Neural cell (in vitro differentiated cells): ENCODE results near the gene FRMPD4. TPM values are rescaled to one million over a fixed set of nuclear protein-coding genes. Genes with fewer than 3 reads are reported as not detected.

Source experiments
- H2AFZ ChIP-seq: fragments of 200-600, 300-800 bp; sonication (generic), shearing (Covaris generic); 2 replicates; pipeline ENCODE4 v1.6.0; 2014; ENCODE audit warnings: low read depth, mild to moderate bottlenecking, antibody characterized with exemption, low read length, moderate library complexity
- H3F3A ChIP-seq: fragments of 200-600 bp; shearing (Covaris generic); 2 replicates; pipeline ENCODE4 v1.6.1; 2016; ENCODE audit warnings: mild to moderate bottlenecking, moderate library complexity, mixed read lengths, antibody characterized with exemption, low read length; ENCODE audit not compliant: insufficient read depth, poor library complexity, severe bottlenecking
- H3K27ac ChIP-seq: fragments of 200-600, 300-800 bp; sonication (generic), shearing (Covaris generic); 2 replicates; pipeline ENCODE4 v1.5.1; 2014; ENCODE audit warnings: mild to moderate bottlenecking, low read length, moderate library complexity
- H3K27me3 ChIP-seq: fragments of 300-800, 200-600 bp; sonication (generic), shearing (Covaris generic); 2 replicates; pipeline ENCODE4 v1.6.0; 2014; ENCODE audit warnings: mild to moderate bottlenecking, low read depth, low read length, moderate library complexity; ENCODE audit not compliant: insufficient read depth
- H3K36me3 ChIP-seq: fragments of 300-800, 200-600 bp; sonication (generic), shearing (Covaris generic); 2 replicates; pipeline ENCODE4 v1.5.1; 2014; ENCODE audit warnings: mild to moderate bottlenecking, antibody characterized with exemption, low read length, moderate library complexity; ENCODE audit not compliant: insufficient read depth
- H3K4me2 ChIP-seq: fragments of 300-800, 200-600 bp; sonication (generic), shearing (Covaris generic); 2 replicates; pipeline ENCODE4 v1.6.0; 2014; ENCODE audit warnings: mild to moderate bottlenecking, low read length
- H3K4me3 ChIP-seq: fragments of 300-800, 200-600 bp; sonication (generic), shearing (Covaris generic); 2 replicates; pipeline ENCODE4 v1.5.1; 2014; ENCODE audit warnings: mild to moderate bottlenecking, low read length, moderate library complexity
- H3K79me2 ChIP-seq: fragments of 200-600 bp; shearing (Covaris generic); replicated peaks from 2 replicates; pipeline ENCODE4 v1.6.0; 2014; ENCODE audit warnings: mild to moderate bottlenecking, low read length, moderate library complexity; ENCODE audit not compliant: insufficient read depth
- H3K9ac ChIP-seq: fragments of 300-800, 200-600 bp; sonication (generic), shearing (Covaris generic); 2 replicates; pipeline ENCODE4 v1.6.1; 2016; ENCODE audit warnings: mild to moderate bottlenecking, low read length, mixed read lengths
- H3K9me2 ChIP-seq: fragments of 200-600 bp; shearing (Covaris generic); 2 replicates; pipeline ENCODE4 v1.6.1; 2016; ENCODE audit warnings: mild to moderate bottlenecking, low read length, mixed read lengths; ENCODE audit not compliant: insufficient read depth
- H3K9me3 ChIP-seq: fragments of 200-600, 300-800 bp; sonication (generic), shearing (Covaris generic); 2 replicates; pipeline ENCODE4 v1.6.1; 2016; ENCODE audit warnings: mild to moderate bottlenecking, mixed run types, low read length, moderate library complexity, mixed read lengths
- H4K20me1 ChIP-seq: fragments of 200-600 bp; shearing (Covaris generic); 2 replicates; pipeline ENCODE4 v1.6.1; 2016; ENCODE audit warnings: mild to moderate bottlenecking, mixed run types; ENCODE audit not compliant: insufficient read depth
- EP300 ChIP-seq: fragments of 450-650 bp; conservative IDR thresholded peaks from 2 replicates; pipeline ENCODE4 v1.6.1; 2014; ENCODE audit warnings: antibody characterized with exemption, mild to moderate bottlenecking, moderate library complexity; ENCODE audit not compliant: poor library complexity, severe bottlenecking
- EZH2 ChIP-seq: fragments of 200-600, 300-800 bp; shearing (Covaris generic), sonication (generic); IDR thresholded peaks from 2 replicates; pipeline ENCODE4 v1.6.1; 2014; ENCODE audit warnings: antibody characterized with exemption, low read length, borderline replicate concordance, mild to moderate bottlenecking; ENCODE audit not compliant: insufficient read depth, poor library complexity, severe bottlenecking
- MXI1 ChIP-seq: fragments of 450-650 bp; conservative IDR thresholded peaks from 2 replicates; pipeline ENCODE4 v1.6.1; 2014; ENCODE audit warnings: antibody characterized with exemption, mild to moderate bottlenecking; ENCODE audit not compliant: poor library complexity, severe bottlenecking
- POLR2AphosphoS5 ChIP-seq: IDR thresholded peaks from 2 replicates; pipeline ENCODE4 v1.6.1; 2012
- RAD21 ChIP-seq: fragments of 450-650 bp; conservative IDR thresholded peaks from 2 replicates; pipeline ENCODE4 v1.6.1; 2014; ENCODE audit warnings: antibody characterized with exemption, mild to moderate bottlenecking, moderate library complexity
- SMC3 ChIP-seq: fragments of 450-650 bp; conservative IDR thresholded peaks from 2 replicates; pipeline ENCODE4 v1.6.1; 2014; ENCODE audit warnings: antibody characterized with exemption, mild to moderate bottlenecking, moderate library complexity; ENCODE audit not compliant: poor library complexity
- TAF1 ChIP-seq: IDR thresholded peaks from 2 replicates; pipeline ENCODE4 v1.6.1; 2012; ENCODE audit warnings: low read depth
- polyA plus RNA-seq: library from polyadenylated mRNA; depleted of rRNA; stranded (reverse); fragments of >200 nt; gene quantifications from 2 replicates; pipeline ENCODE4 v1.2.3, GENCODE V29; 2014
- TF ChIP-seq, protein P1 (sequence below): IDR thresholded peaks from 2 replicates; pipeline ENCODE4 v1.6.1; 2012; ENCODE audit warnings: borderline replicate concordance
- TF ChIP-seq, protein P2 (sequence below): fragments of 450-650 bp; IDR thresholded peaks from 2 replicates; pipeline ENCODE4 v1.5.1; 2014; ENCODE audit warnings: antibody characterized with exemption, mild to moderate bottlenecking, moderate library complexity; ENCODE audit not compliant: poor library complexity, severe bottlenecking

Gene FRMPD4
- polyA plus RNA-seq, 1 donor from 2014 or later, result 1.2 TPM

DNA sequence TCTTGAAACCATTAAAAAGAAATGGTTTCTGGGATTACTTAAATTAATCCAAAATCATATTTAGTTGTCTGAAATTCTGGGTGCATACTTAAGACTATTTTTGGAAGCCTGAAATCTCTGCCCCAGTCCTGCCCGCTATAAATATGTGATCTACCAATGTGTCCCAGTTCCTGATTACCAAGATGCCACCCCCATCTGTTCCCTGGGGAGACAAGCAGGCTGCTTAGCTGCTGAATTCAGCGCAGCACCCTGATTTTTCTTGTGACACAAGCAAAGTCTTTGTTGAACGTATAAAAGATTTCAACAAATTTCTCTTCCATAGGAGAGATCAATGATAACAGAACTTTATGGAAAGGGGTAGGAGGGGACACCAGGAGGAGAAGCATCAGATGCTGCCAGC lies 552.4 kb downstream of the FRMPD4 start:
- H3K27ac ChIP-seq, result no peak overlapping the region
- H3K36me3 ChIP-seq, result no peaks in the 10 kb centered on the region
- no peak overlapping the region for H3K9ac ChIP-seq
- H4K20me1 ChIP-seq, result no peaks in the 10 kb centered on the region
- TF ChIP-seq POLR2AphosphoS5 (no peak), TAF1 (no peak), RAD21 (no peak), SMC3 (no peak), MXI1 (no peak), EZH2 (no peak), EP300 (no peak)
- TF ChIP-seq, protein P1, sequence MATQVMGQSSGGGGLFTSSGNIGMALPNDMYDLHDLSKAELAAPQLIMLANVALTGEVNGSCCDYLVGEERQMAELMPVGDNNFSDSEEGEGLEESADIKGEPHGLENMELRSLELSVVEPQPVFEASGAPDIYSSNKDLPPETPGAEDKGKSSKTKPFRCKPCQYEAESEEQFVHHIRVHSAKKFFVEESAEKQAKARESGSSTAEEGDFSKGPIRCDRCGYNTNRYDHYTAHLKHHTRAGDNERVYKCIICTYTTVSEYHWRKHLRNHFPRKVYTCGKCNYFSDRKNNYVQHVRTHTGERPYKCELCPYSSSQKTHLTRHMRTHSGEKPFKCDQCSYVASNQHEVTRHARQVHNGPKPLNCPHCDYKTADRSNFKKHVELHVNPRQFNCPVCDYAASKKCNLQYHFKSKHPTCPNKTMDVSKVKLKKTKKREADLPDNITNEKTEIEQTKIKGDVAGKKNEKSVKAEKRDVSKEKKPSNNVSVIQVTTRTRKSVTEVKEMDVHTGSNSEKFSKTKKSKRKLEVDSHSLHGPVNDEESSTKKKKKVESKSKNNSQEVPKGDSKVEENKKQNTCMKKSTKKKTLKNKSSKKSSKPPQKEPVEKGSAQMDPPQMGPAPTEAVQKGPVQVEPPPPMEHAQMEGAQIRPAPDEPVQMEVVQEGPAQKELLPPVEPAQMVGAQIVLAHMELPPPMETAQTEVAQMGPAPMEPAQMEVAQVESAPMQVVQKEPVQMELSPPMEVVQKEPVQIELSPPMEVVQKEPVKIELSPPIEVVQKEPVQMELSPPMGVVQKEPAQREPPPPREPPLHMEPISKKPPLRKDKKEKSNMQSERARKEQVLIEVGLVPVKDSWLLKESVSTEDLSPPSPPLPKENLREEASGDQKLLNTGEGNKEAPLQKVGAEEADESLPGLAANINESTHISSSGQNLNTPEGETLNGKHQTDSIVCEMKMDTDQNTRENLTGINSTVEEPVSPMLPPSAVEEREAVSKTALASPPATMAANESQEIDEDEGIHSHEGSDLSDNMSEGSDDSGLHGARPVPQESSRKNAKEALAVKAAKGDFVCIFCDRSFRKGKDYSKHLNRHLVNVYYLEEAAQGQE, result no peak
- TF ChIP-seq, protein P2, sequence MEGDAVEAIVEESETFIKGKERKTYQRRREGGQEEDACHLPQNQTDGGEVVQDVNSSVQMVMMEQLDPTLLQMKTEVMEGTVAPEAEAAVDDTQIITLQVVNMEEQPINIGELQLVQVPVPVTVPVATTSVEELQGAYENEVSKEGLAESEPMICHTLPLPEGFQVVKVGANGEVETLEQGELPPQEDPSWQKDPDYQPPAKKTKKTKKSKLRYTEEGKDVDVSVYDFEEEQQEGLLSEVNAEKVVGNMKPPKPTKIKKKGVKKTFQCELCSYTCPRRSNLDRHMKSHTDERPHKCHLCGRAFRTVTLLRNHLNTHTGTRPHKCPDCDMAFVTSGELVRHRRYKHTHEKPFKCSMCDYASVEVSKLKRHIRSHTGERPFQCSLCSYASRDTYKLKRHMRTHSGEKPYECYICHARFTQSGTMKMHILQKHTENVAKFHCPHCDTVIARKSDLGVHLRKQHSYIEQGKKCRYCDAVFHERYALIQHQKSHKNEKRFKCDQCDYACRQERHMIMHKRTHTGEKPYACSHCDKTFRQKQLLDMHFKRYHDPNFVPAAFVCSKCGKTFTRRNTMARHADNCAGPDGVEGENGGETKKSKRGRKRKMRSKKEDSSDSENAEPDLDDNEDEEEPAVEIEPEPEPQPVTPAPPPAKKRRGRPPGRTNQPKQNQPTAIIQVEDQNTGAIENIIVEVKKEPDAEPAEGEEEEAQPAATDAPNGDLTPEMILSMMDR, result no peak
- H2AFZ ChIP-seq, result no peak overlapping the region
- no peak overlapping the region for H3K4me3 ChIP-seq
- no peaks in the 10 kb centered on the region for H3K79me2 ChIP-seq
- H3F3A ChIP-seq, result no peaks in the 10 kb centered on the region
- H3K4me2 ChIP-seq, result no peak overlapping the region
- no peaks in the 10 kb centered on the region for H3K27me3 ChIP-seq
- H3K9me2 ChIP-seq, result no peaks in the 10 kb centered on the region
- no peaks in the 10 kb centered on the region for H3K9me3 ChIP-seq

DNA sequence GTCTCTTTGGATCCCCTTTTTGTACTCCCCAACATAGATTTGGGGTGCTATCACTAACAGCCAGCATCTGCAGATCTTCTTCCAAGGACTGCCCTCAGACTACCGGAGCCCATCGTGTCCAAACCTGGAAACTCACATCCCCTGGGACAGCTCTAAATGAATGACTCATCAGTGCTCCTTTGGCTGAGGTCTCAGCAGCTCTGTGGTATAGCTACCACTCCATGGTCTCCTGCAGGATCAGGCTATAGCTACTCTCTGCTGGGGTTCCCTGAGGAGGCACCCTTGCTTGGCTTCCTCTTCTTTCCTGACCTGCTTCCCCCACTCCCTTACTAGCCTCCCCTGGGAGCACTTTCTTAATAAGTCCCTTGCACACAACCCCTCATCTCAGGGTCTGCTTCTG lies 555.5 kb downstream of the FRMPD4 start:
- TF ChIP-seq MXI1 (no peak), POLR2AphosphoS5 (no peak), EP300 (no peak), TAF1 (no peak), EZH2 (no peak), SMC3 (no peak), RAD21 (no peak)
- TF ChIP-seq, protein P1, result no peak
- TF ChIP-seq, protein P2, result no peak
- Histone ChIP-seq H3K9ac (no peak overlapping the region), H4K20me1 (no peaks in the 10 kb centered on the region), H3K79me2 (no peaks in the 10 kb centered on the region), H3K9me2 (no peaks in the 10 kb centered on the region), H3K4me3 (no peak overlapping the region), H3F3A (no peaks in the 10 kb centered on the region), H2AFZ (no peak overlapping the region), H3K27me3 (no peaks in the 10 kb centered on the region), H3K36me3 (no peaks in the 10 kb centered on the region), H3K4me2 (no peak overlapping the region), H3K27ac (no peak overlapping the region), H3K9me3 (no peaks in the 10 kb centered on the region)
